ENCODE measurements around the gene SH3RF2.
"Not testable (repeated sequence)": the region's sequence is repeated elsewhere in the genome, so short reads cannot be mapped to it uniquely, and the experiment has no call there.

SH3RF2 gene

GRCh38 chr5:145981589-145982571 is 45.5 kb downstream of the SH3RF2 start:
- no peak for DNase-seq

DNA sequence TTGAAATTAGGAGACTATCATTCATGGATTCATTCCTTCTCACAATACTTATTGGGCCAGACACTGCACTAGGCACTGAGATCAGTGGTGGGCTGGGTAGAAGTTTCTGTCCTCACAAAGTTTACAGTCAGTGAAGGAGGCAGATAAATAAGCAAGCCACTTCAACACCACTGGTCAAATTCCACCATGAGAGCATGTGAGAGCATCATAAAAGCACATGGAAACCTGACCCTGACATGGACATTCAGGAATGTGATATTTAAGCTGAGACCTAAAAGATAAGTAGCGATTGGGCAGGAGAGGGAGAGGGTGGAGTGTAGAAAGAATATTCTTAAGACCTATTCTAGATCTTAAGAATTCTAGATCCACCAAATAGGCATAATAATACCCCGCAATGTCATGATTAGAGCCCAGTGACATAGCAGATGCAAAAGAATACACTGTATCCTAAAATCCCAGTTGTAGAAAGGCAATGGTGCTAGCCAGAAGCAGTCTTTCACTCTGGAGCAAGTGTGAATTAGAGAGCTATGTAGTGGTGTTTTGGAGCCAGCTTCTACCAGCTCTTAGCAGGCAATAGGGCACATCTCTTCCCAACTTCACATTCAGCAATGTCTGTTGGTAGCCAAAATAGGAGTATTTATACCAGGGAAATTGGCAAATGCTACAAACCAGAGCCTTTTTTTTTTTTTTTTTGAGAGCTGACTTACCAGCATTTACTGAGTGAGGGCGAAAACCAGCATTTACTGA is 46.4 kb downstream of the SH3RF2 start:
- DNase-seq: no peak

- DNase-seq: no peak
These were observed 47.1 kb downstream of the SH3RF2 start for GRCh38 chr5:145983446-145983845.

GRCh38 chr5:145984072-145984471 is 47.7 kb downstream of the SH3RF2 start:
- DNase-seq: no peak

GRCh38 chr5:145987856-145988255 is 51.5 kb downstream of the SH3RF2 start:
- DNase-seq: no peak

DNA sequence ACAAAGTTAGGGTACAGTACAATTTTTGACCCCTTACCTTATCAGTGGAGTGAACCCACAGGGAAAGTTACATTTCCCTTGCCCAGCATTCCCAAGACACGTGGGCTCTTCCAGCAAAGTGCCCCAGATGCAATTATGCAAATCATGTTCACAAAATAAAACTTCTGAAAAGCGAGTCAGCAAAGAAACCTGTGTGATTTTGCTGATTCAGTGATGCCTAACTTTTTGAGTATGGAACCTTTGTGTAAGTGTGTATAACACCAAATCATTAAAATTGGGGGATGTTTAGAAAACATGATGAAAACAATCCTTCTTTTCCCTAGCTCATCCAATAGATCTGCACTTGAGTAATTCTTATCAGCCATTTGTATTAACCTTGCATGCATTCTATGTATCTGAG is 52.6 kb downstream of the SH3RF2 start:
- DNase-seq: no peak

GRCh38 chr5:145989428-145989827 is 53.0 kb downstream of the SH3RF2 start:
- DNase-seq: no peak

DNA sequence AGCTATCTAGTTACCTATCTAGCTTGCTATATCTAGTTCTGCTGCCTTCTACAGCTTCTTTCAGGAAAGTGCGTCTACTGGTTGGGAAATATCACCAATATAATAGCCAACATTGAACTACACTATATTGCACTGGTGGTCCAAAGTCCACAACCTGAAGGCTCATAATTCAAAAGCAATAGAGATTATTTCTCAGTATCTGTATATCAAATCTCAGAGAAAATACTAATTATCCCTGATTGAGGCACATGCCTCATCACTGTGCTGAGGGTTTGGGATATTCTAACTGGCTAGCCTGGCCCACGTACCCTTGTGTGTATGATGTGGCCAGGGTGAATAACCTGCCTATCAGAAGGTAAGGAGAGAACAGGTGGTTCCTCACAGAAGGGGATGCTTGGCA is 53.8 kb downstream of the SH3RF2 start:
- no peak for DNase-seq

- DNase-seq: no peak
These were observed 54.7 kb downstream of the SH3RF2 start for GRCh38 chr5:145991044-145991575.

DNA sequence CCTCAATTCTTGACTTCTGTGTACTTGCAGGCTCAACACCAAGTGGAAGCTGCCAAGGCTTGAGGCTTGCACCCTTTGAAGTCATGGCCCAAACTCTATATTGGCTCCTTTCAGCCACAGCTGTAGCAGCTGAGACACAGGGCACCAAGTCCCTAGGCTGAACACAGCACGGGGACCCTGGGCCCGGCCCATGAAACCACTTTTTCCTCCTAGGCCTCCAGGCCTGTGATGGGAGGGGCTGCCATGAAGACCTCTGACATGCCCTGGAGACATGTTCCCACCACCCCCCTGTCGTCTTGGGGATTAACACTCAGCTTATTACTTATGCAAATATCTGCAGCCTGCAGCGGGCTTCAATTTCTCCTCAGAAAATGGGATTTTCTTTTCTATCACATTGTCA is 57.2 kb downstream of the SH3RF2 start:
- not testable (repeated sequence) for DNase-seq

DNA sequence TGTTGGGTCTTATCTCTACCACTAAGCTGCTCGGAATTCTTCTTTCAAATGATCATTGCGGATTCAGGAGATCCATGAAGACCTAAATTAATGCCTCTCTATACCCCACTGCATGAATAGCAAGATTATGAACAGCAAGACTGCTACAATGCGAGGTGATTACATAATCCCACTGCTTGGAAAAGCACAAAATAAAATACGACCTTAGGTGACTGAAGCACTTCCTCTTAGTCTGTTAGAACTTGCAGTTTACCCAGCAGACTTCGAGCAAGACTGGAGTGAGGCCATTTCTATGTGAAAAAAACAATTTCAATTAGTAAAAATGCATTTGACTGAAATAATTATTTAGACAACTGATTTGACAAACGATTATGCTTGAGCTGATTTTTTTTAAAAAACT is 59.8 kb downstream of the SH3RF2 start:
- DNase-seq: no peak

- no peak for DNase-seq
These were observed 62.8 kb downstream of the SH3RF2 start for GRCh38 chr5:145999208-145999607.

- DNase-seq: no peak
These were observed 63.7 kb downstream of the SH3RF2 start for GRCh38 chr5:146000072-146000471.

GRCh38 chr5:146001544-146002190 is 65.3 kb downstream of the SH3RF2 start:
- DNase-seq: no peak

DNA sequence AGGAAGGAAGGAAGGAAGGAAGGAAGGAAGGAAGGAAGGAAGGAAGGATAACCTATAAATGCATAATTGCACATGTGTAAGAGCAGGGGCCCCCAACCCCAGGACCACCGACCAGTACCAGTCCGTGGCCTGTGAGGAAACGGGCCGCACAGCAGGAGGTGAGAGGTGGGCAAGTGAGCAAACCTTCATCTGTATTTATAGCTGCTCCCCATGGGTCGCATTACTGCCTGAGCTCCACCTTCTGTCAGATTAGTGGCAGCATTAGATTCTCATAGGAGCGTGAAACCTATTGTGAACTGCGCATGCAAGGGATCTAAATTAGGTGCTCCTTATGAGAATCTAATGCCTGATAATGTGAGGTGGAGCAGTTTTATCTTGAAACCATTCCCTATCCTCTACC is 66.1 kb downstream of the SH3RF2 start:
- DNase-seq: no peak

DNA sequence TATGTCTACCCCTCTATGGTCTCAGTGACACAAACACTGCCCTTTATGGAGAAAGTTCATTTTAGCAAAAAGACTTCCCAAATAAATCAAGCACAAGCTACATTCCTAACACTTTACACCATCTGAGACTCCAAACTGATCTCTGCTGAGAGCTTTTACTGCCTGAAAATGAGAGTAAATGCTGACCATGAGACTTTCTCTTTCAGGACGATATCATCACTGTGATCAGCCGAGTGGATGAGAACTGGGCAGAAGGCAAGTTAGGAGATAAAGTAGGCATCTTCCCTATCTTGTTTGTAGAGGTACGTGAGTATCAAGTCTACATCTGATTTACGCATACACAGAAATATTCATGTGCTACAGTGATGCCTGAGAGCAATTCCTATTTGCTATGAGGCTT is 67.5 kb downstream of the SH3RF2 start:
- DNase-seq: no peak

GRCh38 chr5:146005264-146005663 is 68.9 kb downstream of the SH3RF2 start:
- DNase-seq: no peak

GRCh38 chr5:146005723-146006122 is 69.3 kb downstream of the SH3RF2 start:
- DNase-seq: no peak

DNA sequence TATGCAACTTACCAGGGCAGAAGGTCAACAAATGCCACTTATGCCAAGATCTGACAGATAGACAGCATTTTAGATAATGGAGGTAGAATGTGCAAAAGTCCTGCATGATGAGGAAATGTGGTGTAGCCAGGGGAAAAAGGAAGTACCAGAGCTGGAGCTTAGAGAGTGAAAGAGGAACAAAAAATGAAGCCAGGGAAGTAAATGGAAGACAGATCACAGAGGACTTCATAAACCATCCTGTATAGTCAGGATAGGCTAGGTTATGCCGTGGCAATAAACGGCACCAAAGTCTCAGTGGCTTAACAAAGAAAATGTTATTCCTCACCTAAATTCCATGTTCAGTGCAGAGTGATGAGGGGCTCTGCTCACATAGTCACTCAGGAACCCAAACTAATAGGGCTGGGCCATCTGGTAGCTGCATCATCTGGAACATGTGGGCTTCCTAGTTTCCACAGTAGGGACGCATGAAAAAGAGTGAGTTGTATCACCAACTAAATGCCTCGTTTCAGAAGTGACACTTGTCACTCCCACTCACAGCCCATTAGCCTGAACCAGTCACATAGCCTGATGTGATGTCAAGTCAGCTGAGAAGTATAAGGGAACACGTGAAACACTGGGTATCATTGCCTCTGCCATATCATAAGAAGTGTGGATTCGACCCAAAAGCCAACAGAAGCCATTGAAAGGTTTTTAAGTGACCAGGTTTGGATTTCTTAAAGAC is 70.3 kb downstream of the SH3RF2 start:
- no peak for DNase-seq

DNA sequence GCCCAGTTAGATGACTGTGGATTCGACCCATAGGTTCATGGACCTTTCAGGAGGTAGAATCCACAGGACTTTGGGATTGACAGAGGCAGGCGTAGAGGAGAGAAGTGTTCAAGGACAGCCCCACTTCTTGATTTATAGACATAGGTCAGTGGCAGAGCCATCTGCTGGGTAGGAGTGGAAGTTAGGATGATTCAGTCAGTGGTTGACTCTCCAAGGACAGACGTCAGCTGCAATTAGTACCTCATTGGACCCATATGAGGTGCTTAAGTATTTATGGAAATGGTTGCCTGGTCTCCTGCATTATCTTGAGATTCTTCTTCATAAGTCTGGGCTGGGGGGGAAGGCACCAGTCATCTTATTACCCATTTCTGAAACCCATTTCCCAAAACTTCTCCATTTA is 70.9 kb downstream of the SH3RF2 start:
- no peak for DNase-seq

- no peak for DNase-seq
These were observed 71.6 kb downstream of the SH3RF2 start for GRCh38 chr5:146007989-146008388.

DNA sequence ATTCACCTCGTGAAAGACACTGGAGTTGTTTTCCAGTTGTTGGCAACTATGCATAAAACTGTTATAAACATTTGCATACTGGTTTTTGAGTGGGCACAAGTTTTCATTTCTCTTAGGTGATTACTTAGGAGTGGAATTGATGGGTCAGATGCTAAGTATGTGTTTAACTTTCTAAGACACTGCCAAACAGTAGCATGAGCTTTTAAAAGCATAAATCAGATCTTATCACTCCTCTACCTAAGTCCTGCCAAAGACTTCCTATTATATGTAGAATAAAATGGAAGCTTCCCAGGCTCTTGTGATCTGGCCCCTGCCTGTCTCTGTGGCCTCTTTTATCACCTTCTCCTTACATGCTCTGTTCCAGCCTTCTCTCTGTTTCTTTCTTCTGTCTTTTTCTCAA is 72.6 kb downstream of the SH3RF2 start:
- no peak for DNase-seq

GRCh38 chr5:146010447-146010846 is 74.1 kb downstream of the SH3RF2 start:
- not testable (repeated sequence) for DNase-seq

All from activated T-cell treated with anti-CD3 and anti-CD28 coated beads, Interleukin-2, amount 50 U/mL, for 1 hour (primary cell).